Measurements from ENCODE around the gene OSM. TPM values are rescaled to one million over a fixed set of nuclear protein-coding genes. Genes with fewer than 3 reads are reported as not detected.

Gene OSM
- total and polyA plus RNA-seq, 2 donors (not counting 3 experiments of a cell fraction or from before 2014, with no cell fraction given), result not detected

DNA sequence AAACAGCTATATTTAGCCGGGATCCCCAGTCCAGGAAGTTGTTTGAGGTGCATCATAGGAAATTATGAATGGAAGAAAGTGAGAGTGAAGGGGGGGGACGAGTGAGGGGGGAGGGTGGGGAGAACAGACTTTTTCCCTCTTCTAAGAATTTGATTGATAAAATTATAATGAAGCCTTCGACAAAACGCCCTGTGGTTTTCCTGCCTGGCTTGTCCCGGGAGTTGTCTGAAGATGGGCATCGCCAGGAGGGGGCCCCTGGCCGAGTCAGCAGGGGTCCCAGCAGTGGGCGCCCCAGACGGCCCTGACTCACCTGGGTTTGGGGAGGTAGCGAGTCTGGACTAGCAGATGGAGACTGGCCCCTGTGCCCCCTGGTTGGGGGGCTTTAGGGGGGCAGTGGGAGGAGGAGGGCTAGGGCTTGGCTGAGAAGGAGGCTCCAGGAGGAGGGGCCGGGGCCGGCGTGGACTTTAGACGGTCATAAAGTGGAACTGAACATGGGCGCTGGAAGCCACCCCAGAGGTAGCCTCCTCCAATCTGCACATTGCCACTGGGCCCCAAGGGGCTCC is 19.8 kb downstream of the OSM start:
- H2AFZ ChIP-seq (ENCODE audit: low read depth, low read length), result peak overlapping the region; percentile 87
- no peak overlapping the region for H3K27ac ChIP-seq (ENCODE audit: insufficient read depth, low read depth, low read length)
- no TSS peak for BruUV-seq (replicated peaks)
- H3K9ac ChIP-seq (replicated peaks; ENCODE audit: extremely low read depth, insufficient read depth, low read length), result no peak overlapping the region
- no peaks in the 10 kb centered on the region for H3K36me3 ChIP-seq (ENCODE audit: control insufficient read depth in 2 of 2, extremely low read depth in 1 of 2, insufficient read depth in 2 of 2, low read length in 2 of 2)
- FAIRE-seq (no peak), DNase-seq (ENCODE audit: low read depth, low spot score) (no peak)
- H3K79me2 ChIP-seq (ENCODE audit: control insufficient read depth, insufficient read depth, low read length), result no peaks in the 10 kb centered on the region
- ChIA-PET POLR2A (no interaction called here), CTCF (interaction anchor here (0.6 to 1.5 kb wide), 3 partner anchors 9 to 140 kb away, joined by 3 read pairs; no protein-coding TSS in a partner anchor)
- no peak for TF ChIP-seq EZH2 (IDR thresholded peaks at IDR 0.05; ENCODE audit: borderline replicate concordance, low read depth, low read length, severe bottlenecking)
- no peak for TF ChIP-seq MYC (IDR thresholded peaks at IDR 0.05; ENCODE audit: low read depth, low read length)
- TF ChIP-seq GATA2 (IDR thresholded peaks at IDR 0.05; ENCODE audit: insufficient read depth, insufficient read length, low read depth, low read length), result no peak
- TF ChIP-seq, protein P1, sequence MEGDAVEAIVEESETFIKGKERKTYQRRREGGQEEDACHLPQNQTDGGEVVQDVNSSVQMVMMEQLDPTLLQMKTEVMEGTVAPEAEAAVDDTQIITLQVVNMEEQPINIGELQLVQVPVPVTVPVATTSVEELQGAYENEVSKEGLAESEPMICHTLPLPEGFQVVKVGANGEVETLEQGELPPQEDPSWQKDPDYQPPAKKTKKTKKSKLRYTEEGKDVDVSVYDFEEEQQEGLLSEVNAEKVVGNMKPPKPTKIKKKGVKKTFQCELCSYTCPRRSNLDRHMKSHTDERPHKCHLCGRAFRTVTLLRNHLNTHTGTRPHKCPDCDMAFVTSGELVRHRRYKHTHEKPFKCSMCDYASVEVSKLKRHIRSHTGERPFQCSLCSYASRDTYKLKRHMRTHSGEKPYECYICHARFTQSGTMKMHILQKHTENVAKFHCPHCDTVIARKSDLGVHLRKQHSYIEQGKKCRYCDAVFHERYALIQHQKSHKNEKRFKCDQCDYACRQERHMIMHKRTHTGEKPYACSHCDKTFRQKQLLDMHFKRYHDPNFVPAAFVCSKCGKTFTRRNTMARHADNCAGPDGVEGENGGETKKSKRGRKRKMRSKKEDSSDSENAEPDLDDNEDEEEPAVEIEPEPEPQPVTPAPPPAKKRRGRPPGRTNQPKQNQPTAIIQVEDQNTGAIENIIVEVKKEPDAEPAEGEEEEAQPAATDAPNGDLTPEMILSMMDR (IDR thresholded peaks at IDR 0.05; ENCODE audit: extremely low read depth in 1 of 2, insufficient read depth in 1 of 2, low read depth in 1 of 2, low read length in 2 of 2), result no peak
- TF ChIP-seq JUN (IDR thresholded peaks at IDR 0.05; ENCODE audit: borderline replicate concordance, insufficient read depth, insufficient read length, low read depth), result no peak
- no peak for TF ChIP-seq POLR2A (IDR thresholded peaks at IDR 0.05; ENCODE audit: low read depth, low read length)
- no peak for TF ChIP-seq FOS (IDR thresholded peaks at IDR 0.05; ENCODE audit: borderline replicate concordance, insufficient read depth, low read length)
- TF ChIP-seq, protein P2, sequence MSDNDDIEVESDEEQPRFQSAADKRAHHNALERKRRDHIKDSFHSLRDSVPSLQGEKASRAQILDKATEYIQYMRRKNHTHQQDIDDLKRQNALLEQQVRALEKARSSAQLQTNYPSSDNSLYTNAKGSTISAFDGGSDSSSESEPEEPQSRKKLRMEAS (IDR thresholded peaks at IDR 0.05; ENCODE audit: insufficient read depth, insufficient read length), result no peak
- TF ChIP-seq POLR2AphosphoS5 (IDR thresholded peaks at IDR 0.05; ENCODE audit: insufficient read depth, low read depth, low read length), result no peak
- H3K4me1 ChIP-seq (ENCODE audit: control insufficient read depth, extremely low read depth, insufficient read depth, low read length), result peaks cover 11% of the 10 kb centered on the region
- H3K27me3 ChIP-seq (ENCODE audit: control insufficient read depth in 2 of 2, insufficient read depth in 2 of 2, low read length in 2 of 2), result peaks cover 22 to 25% of the 10 kb centered on the region in 2 experiments
- dilution Hi-C loops (cut with MboI; ENCODE audit: extremely low pct_ligation_motif_present, low sequenced_read_pairs) (no loop called here), intact Hi-C loops (cut with micrococcal nuclease) (no loop called here)
- peak overlapping the region in 2 of 3 experiments; percentile 13 to 51 for H3K4me3 ChIP-seq (replicated peaks in 1 of 3; ENCODE audit: insufficient read depth in 1 of 3, low read depth in 1 of 3, low read length in 3 of 3)
- no peaks in the 10 kb centered on the region for H4K20me1 ChIP-seq (replicated peaks; ENCODE audit: control insufficient read depth, extremely low read depth, insufficient read depth, low read length)
- H3K9me1 ChIP-seq (replicated peaks; ENCODE audit: control insufficient read depth, extremely low read depth, insufficient read depth, low read length), result no peaks in the 10 kb centered on the region
- H3K4me2 ChIP-seq (ENCODE audit: insufficient read depth, low read length), result peak overlapping the region; percentile 81
- no peaks in the 10 kb centered on the region for H3K9me3 ChIP-seq (replicated peaks; ENCODE audit: control insufficient read depth, insufficient read depth, low read length)

Measured in endothelial cell of umbilical vein (primary cell).